Inferior parietal cortex (tissue), 1 donor: ENCODE data around the gene LRSAM1.

Experiments used
- DNase-seq: peaks from one replicate; pipeline ENCODE4 v3.0.0-alpha.2; 2016; ENCODE audit errors: extremely low spot score

LRSAM1 gene

GRCh38 chr9:127426756-127427155 lies 24.6 kb upstream of the LRSAM1 start:
- DNase-seq, result no peak

- no peak for DNase-seq
Measured at GRCh38 chr9:127428348-127428747, 23.0 kb upstream of the LRSAM1 start.

GRCh38 chr9:127430415-127430814 lies 20.9 kb upstream of the LRSAM1 start:
- no peak for DNase-seq

- DNase-seq, result no peak
Measured at GRCh38 chr9:127437497-127438264, 13.6 kb upstream of the LRSAM1 start.

GRCh38 chr9:127438394-127438793 lies 12.9 kb upstream of the LRSAM1 start:
- DNase-seq, result no peak

- DNase-seq, result no peak
Measured at GRCh38 chr9:127444283-127444920, 6.9 kb upstream of the LRSAM1 start.

- no peak for DNase-seq
Measured at GRCh38 chr9:127444921-127445850, 6.1 kb upstream of the LRSAM1 start.

GRCh38 chr9:127445851-127446712 lies 5.2 kb upstream of the LRSAM1 start:
- DNase-seq, result no peak

- DNase-seq, result no peak
Measured at GRCh38 chr9:127446713-127447415, 4.4 kb upstream of the LRSAM1 start.

- DNase-seq, result no peak
Measured at GRCh38 chr9:127447416-127448111, 3.7 kb upstream of the LRSAM1 start.

- no peak for DNase-seq
Measured at GRCh38 chr9:127448112-127448805, 3.1 kb upstream of the LRSAM1 start.

GRCh38 chr9:127449332-127449966 lies 1.9 kb upstream of the LRSAM1 start:
- no peak for DNase-seq

GRCh38 chr9:127450243-127450760 lies 1.0 kb upstream of the LRSAM1 start:
- no peak for DNase-seq

GRCh38 chr9:127451608-127451857 lies 223 bp downstream of the LRSAM1 start:
- no peak for DNase-seq

- no peak for DNase-seq
Measured at GRCh38 chr9:127451858-127452656, 747 bp downstream of the LRSAM1 start.

- no peak for DNase-seq
Measured at GRCh38 chr9:127452691-127453090, 1.4 kb downstream of the LRSAM1 start.

GRCh38 chr9:127455324-127455992 lies 4.1 kb downstream of the LRSAM1 start:
- no peak for DNase-seq
